Measurements from ENCODE around the gene RNF121.
"Not testable (repeated sequence)": the region's sequence is repeated elsewhere in the genome, so short reads cannot be mapped to it uniquely, and the experiment has no call there.

DNA sequence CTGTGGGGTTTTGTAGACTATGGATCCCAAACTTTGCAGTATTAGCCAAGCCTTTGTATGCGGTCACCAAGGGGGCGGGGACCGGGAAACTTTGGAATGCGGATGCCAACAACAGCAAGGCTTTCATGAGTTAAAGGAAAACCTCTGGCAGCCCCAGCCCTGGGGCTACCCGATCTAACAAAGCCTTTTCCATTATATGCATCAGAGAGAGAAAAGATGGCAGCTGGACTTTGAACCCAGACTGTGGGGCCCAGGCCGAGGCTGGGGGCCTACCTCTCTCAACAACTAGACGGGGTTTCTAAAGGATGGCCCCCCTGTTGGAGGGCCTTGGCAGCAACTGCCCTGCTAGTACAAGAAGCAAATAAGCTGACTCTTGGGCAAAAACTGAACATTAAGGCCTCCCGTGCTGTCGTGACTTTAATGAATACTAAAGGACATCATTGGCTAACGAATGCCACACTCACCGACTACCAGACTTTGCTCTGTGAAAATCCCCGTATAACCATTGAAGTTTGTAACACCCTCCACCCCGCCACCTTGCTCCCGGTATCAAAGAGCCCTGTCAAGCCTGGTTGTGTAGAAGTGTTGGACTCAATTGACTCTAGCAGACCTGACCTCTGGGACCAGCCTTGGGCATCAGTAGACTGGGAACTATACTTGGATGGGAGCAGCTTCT is 40.4 kb upstream of the RNF121 start:
- TF ChIP-seq, protein P1, sequence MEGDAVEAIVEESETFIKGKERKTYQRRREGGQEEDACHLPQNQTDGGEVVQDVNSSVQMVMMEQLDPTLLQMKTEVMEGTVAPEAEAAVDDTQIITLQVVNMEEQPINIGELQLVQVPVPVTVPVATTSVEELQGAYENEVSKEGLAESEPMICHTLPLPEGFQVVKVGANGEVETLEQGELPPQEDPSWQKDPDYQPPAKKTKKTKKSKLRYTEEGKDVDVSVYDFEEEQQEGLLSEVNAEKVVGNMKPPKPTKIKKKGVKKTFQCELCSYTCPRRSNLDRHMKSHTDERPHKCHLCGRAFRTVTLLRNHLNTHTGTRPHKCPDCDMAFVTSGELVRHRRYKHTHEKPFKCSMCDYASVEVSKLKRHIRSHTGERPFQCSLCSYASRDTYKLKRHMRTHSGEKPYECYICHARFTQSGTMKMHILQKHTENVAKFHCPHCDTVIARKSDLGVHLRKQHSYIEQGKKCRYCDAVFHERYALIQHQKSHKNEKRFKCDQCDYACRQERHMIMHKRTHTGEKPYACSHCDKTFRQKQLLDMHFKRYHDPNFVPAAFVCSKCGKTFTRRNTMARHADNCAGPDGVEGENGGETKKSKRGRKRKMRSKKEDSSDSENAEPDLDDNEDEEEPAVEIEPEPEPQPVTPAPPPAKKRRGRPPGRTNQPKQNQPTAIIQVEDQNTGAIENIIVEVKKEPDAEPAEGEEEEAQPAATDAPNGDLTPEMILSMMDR (IDR thresholded peaks at IDR 0.05): not testable (repeated sequence)
- TF ChIP-seq POLR2A (IDR thresholded peaks at IDR 0.05): not testable (repeated sequence)
